HUES64 (cell line): ENCODE results near the gene TVP23A.
"Not testable (repeated sequence)": the region's sequence is repeated elsewhere in the genome, so short reads cannot be mapped to it uniquely, and the experiment has no call there.

Experiments
- H3K27ac ChIP-seq: 2 replicates; pipeline ENCODE4 v1.7.0; 2013; ENCODE audit warnings: low read depth, low read length, inconsistent platforms
- H3K27me3 ChIP-seq: 2 replicates; pipeline ENCODE4 v1.6.1; 2013; ENCODE audit warnings: mild to moderate bottlenecking, low read length; ENCODE audit not compliant: insufficient read depth
- H3K36me3 ChIP-seq: 2 replicates; pipeline ENCODE4 v1.6.1; 2013; ENCODE audit warnings: mild to moderate bottlenecking, low read length; ENCODE audit not compliant: insufficient read depth
- H3K4me1 ChIP-seq: 2 replicates; pipeline ENCODE4 v1.6.1; 2013; ENCODE audit warnings: mild to moderate bottlenecking, low read length, moderate library complexity; ENCODE audit not compliant: insufficient read depth
- H3K4me3 ChIP-seq: 2 replicates; pipeline ENCODE4 v1.5.1; 2013; ENCODE audit warnings: mild to moderate bottlenecking, low read length, moderate library complexity
- H3K9ac ChIP-seq: 2 replicates; pipeline ENCODE4 v1.6.1; 2013; ENCODE audit warnings: mild to moderate bottlenecking, low read depth, low read length
- H3K9me3 ChIP-seq: 2 replicates; pipeline ENCODE4 v1.6.1; 2013; ENCODE audit warnings: low read depth, low read length; ENCODE audit not compliant: insufficient read depth
- WGBS: fragments of 150-250, 120-280 bp; methylation state at CpG from one replicate; pipeline ENCODE4 v1.1.7; 2013; ENCODE audit warnings: missing lambda C conversion rate; 5-methylcytosine and 5-hydroxymethylcytosine counted together

Gene TVP23A

GRCh38 chr16:10788630-10789029 is 30.0 kb downstream of the TVP23A start:
- not testable (repeated sequence) for H3K9me3 ChIP-seq, H3K4me1 ChIP-seq, H3K36me3 ChIP-seq, H3K27ac ChIP-seq, H3K9ac ChIP-seq, H3K4me3 ChIP-seq, H3K27me3 ChIP-seq
- WGBS: 90% methylated on average over 4 of the region's 4 CpGs

DNA sequence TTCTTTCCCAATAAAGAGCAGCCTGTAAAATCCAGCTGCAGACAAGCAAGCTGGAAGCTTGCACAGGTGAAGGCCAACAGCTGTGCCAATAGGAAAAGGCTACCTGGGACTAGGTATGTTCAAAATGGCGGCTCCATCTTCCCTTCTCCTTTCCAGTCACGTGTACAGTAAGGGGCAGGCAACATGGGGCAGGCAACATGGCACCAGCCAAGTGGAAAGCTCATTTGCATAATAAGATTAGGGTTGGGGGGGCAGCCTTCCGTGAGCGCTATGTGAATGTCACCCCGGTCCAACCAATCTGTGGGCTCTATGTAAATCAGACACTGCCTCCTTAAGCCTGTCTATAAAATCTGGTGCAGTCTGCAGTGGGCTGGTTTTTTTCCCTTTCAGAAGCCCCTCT is 31.3 kb downstream of the TVP23A start:
- H3K4me3 ChIP-seq: no peak overlapping the region
- WGBS: 93% methylated on average over 5 of the region's 5 CpGs
- peaks cover 6% of the 10 kb centered on the region for H3K9me3 ChIP-seq
- H3K36me3 ChIP-seq: no peaks in the 10 kb centered on the region
- no peaks in the 10 kb centered on the region; the same call in 1 of the 2 replicates for H3K4me1 ChIP-seq
- no peak overlapping the region for H3K9ac ChIP-seq
- H3K27me3 ChIP-seq: no peaks in the 10 kb centered on the region
- peak overlapping the region; percentile 55; the same call in 1 of the 2 replicates for H3K27ac ChIP-seq

GRCh38 chr16:10782628-10783027 is 36.0 kb downstream of the TVP23A start:
- 95% methylated on average over 2 of the region's 2 CpGs for WGBS
- Histone ChIP-seq H3K9ac (no peak overlapping the region), H3K4me1 (no peaks in the 10 kb centered on the region; the same call in 1 of the 2 replicates), H3K27ac (no peak overlapping the region), H3K27me3 (no peaks in the 10 kb centered on the region), H3K4me3 (no peak overlapping the region), H3K9me3 (no peaks in the 10 kb centered on the region), H3K36me3 (no peaks in the 10 kb centered on the region)

DNA sequence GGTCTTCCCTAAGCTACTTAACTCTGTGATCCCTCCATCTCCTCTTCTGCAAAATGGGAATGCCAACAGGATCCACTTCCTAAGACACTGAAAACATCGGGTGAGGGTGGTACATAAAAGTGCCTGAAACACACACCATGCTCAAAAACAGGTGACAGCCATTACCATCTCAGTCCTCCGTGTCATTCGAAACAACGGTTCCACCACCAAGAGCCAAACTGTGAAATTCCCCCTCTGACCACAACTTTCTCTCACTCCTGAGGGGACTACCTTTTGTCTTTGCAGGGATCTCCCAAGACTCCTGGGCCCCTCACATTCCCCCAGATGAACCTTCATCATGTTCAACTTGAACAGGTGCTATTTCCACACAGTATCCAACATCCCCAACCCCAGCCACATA is 38.0 kb downstream of the TVP23A start:
- H3K4me3 ChIP-seq: no peak overlapping the region
- no peaks in the 10 kb centered on the region for H3K27me3 ChIP-seq
- no peaks in the 10 kb centered on the region for H3K36me3 ChIP-seq
- no peak overlapping the region for H3K27ac ChIP-seq
- WGBS: 92% methylated on average over 4 of the region's 4 CpGs
- H3K9me3 ChIP-seq: no peaks in the 10 kb centered on the region
- no peaks in the 10 kb centered on the region for H3K4me1 ChIP-seq
- H3K9ac ChIP-seq: no peak overlapping the region

- H3K4me3 ChIP-seq, H3K9ac ChIP-seq, H3K27me3 ChIP-seq, H3K9me3 ChIP-seq, H3K36me3 ChIP-seq, H3K4me1 ChIP-seq, H3K27ac ChIP-seq: not testable (repeated sequence)
- 91% methylated on average over 6 of the region's 6 CpGs for WGBS
Measured at GRCh38 chr16:10779908-10780307, 38.7 kb downstream of the TVP23A start.

DNA sequence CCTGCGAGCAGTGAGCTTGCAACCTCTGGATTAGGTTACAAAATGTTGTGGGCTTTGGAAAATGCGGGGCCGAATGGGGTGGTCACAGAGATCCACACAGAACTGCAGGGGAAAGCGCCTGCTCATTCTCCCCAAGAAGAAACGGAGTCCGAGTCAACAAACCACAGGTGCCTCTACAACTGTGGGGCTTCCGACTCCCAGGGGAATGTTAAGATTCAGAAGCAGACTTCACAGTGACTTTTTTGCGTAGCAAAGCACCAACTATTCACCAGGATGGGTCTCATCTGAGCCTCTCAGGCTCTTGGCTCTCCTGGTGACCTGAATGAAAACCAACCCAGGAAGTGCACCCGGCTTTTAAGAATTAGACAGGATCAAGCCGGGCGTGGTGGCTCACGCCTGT is 41.2 kb downstream of the TVP23A start:
- H3K4me1 ChIP-seq: 0 out of 2 replicates have a peak, but pooled peaks cover 3% of the 10 kb centered on the region
- no peak overlapping the region for H3K9ac ChIP-seq
- 94% methylated on average over 12 of the region's 12 CpGs for WGBS
- no peaks in the 10 kb centered on the region for H3K36me3 ChIP-seq
- no peak overlapping the region for H3K27ac ChIP-seq
- H3K9me3 ChIP-seq: no peaks in the 10 kb centered on the region
- H3K4me3 ChIP-seq: no peak overlapping the region
- no peaks in the 10 kb centered on the region for H3K27me3 ChIP-seq

DNA sequence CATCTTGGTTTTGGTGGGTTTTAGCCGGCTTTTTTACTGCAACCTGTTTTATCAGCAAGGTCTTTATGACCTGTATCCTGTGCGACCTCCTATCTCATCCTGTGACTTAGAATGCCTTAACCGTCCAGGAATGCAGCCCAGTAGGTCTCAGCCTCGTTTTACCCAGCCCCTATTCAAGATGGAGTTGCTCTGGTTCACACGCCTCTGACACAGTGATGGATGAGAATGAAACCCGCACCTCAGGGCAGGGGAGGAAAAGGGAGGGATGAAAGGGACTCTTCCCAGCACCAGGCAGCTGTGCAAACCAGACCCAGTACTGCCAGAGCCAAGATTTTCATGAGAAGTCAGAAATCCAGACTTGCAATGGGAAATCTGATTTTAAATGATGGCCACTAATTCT is 41.7 kb downstream of the TVP23A start:
- H3K9ac ChIP-seq, H3K9me3 ChIP-seq, H3K4me3 ChIP-seq, H3K4me1 ChIP-seq, H3K36me3 ChIP-seq, H3K27me3 ChIP-seq, H3K27ac ChIP-seq: not testable (repeated sequence)
- 88% methylated on average over 6 of the region's 6 CpGs for whole genome bisulfite sequencing

GRCh38 chr16:10776280-10776679 is 42.3 kb downstream of the TVP23A start:
- no peaks in the 10 kb centered on the region for H3K36me3 ChIP-seq
- H3K9ac ChIP-seq: no peak overlapping the region
- H3K9me3 ChIP-seq: no peaks in the 10 kb centered on the region
- H3K4me1 ChIP-seq: 0 out of 2 replicates have a peak, but pooled peaks cover 3% of the 10 kb centered on the region
- H3K27me3 ChIP-seq: no peaks in the 10 kb centered on the region
- no peak overlapping the region for H3K27ac ChIP-seq
- H3K4me3 ChIP-seq: no peak overlapping the region
- over 99% methylated on average over 4 of the region's 4 CpGs for WGBS

GRCh38 chr16:10770907-10771306 is 47.7 kb downstream of the TVP23A start:
- Histone ChIP-seq H3K9ac (no peak overlapping the region), H3K4me3 (no peak overlapping the region), H3K9me3 (no peaks in the 10 kb centered on the region), H3K36me3 (peaks cover 15% of the 10 kb centered on the region; the same call in 1 of the 2 replicates), H3K27me3 (no peaks in the 10 kb centered on the region), H3K4me1 (0 out of 2 replicates have a peak, but pooled peaks cover 3% of the 10 kb centered on the region), H3K27ac (no peak overlapping the region)
- WGBS: 93% methylated on average over 1 of the region's 1 CpG

- H3K9ac ChIP-seq: no peak overlapping the region
- no peak overlapping the region for H3K27ac ChIP-seq
- 0 out of 2 replicates have a peak, but pooled peaks cover 3% of the 10 kb centered on the region for H3K4me1 ChIP-seq
- H3K36me3 ChIP-seq: peaks cover 18% of the 10 kb centered on the region
- no peaks in the 10 kb centered on the region for H3K27me3 ChIP-seq
- WGBS: 88% methylated on average over 7 of the region's 7 CpGs
- H3K9me3 ChIP-seq: no peaks in the 10 kb centered on the region
- no peak overlapping the region for H3K4me3 ChIP-seq
Measured at GRCh38 chr16:10769381-10769780, 49.2 kb downstream of the TVP23A start.

DNA sequence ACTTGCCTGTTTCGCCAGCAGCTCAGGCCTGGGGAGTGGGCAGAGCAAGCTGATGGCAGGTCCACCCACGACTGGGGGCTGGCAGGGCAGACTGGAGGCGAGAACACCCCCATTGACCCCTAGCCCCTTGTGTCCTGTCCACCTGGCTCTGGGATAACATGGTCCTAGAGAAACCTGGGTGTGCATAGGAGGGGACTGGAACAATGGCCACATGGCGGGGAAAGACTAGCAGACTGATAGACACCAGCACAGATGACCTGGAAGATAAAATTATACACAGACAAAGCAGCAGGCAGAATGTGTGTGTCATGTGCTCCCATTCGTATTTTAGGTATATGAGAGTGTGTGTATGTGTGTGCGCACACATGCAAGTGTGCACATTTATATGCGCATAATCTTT is 51.5 kb downstream of the TVP23A start:
- H3K9ac ChIP-seq: no peak overlapping the region
- H3K27me3 ChIP-seq: no peaks in the 10 kb centered on the region
- peaks cover 28% of the 10 kb centered on the region for H3K36me3 ChIP-seq
- H3K27ac ChIP-seq: no peak overlapping the region
- no peak overlapping the region for H3K4me3 ChIP-seq
- 90% methylated on average over 7 of the region's 7 CpGs for WGBS
- no peaks in the 10 kb centered on the region for H3K4me1 ChIP-seq
- no peaks in the 10 kb centered on the region for H3K9me3 ChIP-seq

DNA sequence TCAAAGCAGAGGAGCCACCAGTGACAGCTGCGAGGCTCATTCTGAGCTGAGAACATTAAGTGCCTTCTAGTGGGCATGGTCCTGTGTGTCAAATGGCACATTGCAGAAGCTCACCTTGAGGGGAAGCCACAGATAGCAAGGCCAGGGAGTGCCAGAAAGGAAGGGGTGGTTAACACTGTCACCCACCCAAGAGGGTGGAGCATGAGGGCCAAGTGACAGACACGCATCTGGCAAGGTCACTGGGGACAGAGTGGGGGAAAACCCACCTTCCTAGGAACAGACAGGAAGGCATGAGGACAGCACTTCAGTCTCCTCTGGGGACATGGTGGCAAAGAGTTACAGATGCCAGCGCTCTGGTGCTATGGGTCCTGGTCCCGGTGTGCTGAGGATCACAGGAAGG is 52.8 kb downstream of the TVP23A start:
- H3K4me3 ChIP-seq: no peak overlapping the region

More for the DNA sequence above, 52.8 kb downstream of the TVP23A start:
- 95% methylated on average over 4 of the region's 4 CpGs for WGBS
- H3K9ac ChIP-seq: no peak overlapping the region
- no peaks in the 10 kb centered on the region for H3K27me3 ChIP-seq
- peaks cover 40% of the 10 kb centered on the region for H3K36me3 ChIP-seq
- no peaks in the 10 kb centered on the region for H3K4me1 ChIP-seq
- no peak overlapping the region for H3K27ac ChIP-seq
- no peaks in the 10 kb centered on the region for H3K9me3 ChIP-seq
